Osteocyte (in vitro differentiated cells): ENCODE data around the gene CCDC68. TPM values are rescaled to one million over a fixed set of nuclear protein-coding genes. Genes with fewer than 3 reads are reported as not detected.
A peak's percentile ranks its signal among the peaks of the same experiment; 100 is the strongest.

Source experiments
- DNase-seq: peaks from one replicate; pipeline ENCODE4 v3.0.0; 2021; ENCODE audit warnings: mixed read lengths; ENCODE audit not compliant: unreplicated experiment; ENCODE audit errors: extremely low spot score
- H3K27ac Mint-ChIP-seq: one replicate; pipeline ENCODE4 v1.8.0; 2021; ENCODE audit warnings: mild to moderate bottlenecking, mixed read lengths; ENCODE audit not compliant: unreplicated experiment
- H3K27me3 Mint-ChIP-seq: one replicate; pipeline ENCODE4 v1.8.0; 2021; ENCODE audit warnings: mixed read lengths; ENCODE audit not compliant: unreplicated experiment
- H3K36me3 Mint-ChIP-seq: one replicate; pipeline ENCODE4 v1.8.0; 2021; ENCODE audit warnings: mixed read lengths; ENCODE audit not compliant: unreplicated experiment
- H3K4me1 Mint-ChIP-seq: one replicate; pipeline ENCODE4 v1.8.0; 2021; ENCODE audit warnings: mixed read lengths; ENCODE audit not compliant: unreplicated experiment
- H3K4me3 Mint-ChIP-seq: one replicate; pipeline ENCODE4 v1.8.0; 2021; ENCODE audit warnings: mild to moderate bottlenecking, moderate library complexity, mixed read lengths; ENCODE audit not compliant: unreplicated experiment
- H3K9me3 Mint-ChIP-seq: one replicate; pipeline ENCODE4 v1.8.0; 2021; ENCODE audit warnings: mixed read lengths; ENCODE audit not compliant: unreplicated experiment
- CTCF ChIP-seq: fragments of 200-600 bp; sonication (generic); IDR thresholded peaks from 2 replicates; pipeline ENCODE4 v1.5.0; 2021; ENCODE audit warnings: antibody characterized with exemption, mild to moderate bottlenecking, moderate library complexity
- total RNA-seq: library from RNA; stranded (reverse); gene quantifications from 2 replicates; pipeline ENCODE4 v1.2.1, GENCODE V29; 2021

The CCDC68 gene
- total RNA-seq, 1 donor from 2014 or later, result not detected

- Mint-ChIP-seq H3K36me3 (no peaks in the 10 kb centered on the region), H3K9me3 (no peaks in the 10 kb centered on the region), H3K27ac (no peak overlapping the region), H3K27me3 (peaks cover 20% of the 10 kb centered on the region), H3K4me1 (peaks cover 15% of the 10 kb centered on the region), H3K4me3 (no peak overlapping the region)
- DNase-seq, result no peak
- TF ChIP-seq CTCF, result no peak
Observed at GRCh38 chr18:54948350-54948837, 10.9 kb downstream of the CCDC68 start.

GRCh38 chr18:54947091-54947490 lies 12.2 kb downstream of the CCDC68 start:
- TF ChIP-seq CTCF, result no peak
- DNase-seq, result no peak
- H3K27ac Mint-ChIP-seq, result no peak overlapping the region
- H3K9me3 Mint-ChIP-seq, result no peaks in the 10 kb centered on the region
- no peak overlapping the region for H3K4me3 Mint-ChIP-seq
- peaks cover 15% of the 10 kb centered on the region for H3K4me1 Mint-ChIP-seq
- peaks cover 20% of the 10 kb centered on the region for H3K27me3 Mint-ChIP-seq
- no peaks in the 10 kb centered on the region for H3K36me3 Mint-ChIP-seq

GRCh38 chr18:54946149-54946581 lies 13.1 kb downstream of the CCDC68 start:
- peak overlapping the region; percentile 78 for H3K27ac Mint-ChIP-seq
- peaks cover 18% of the 10 kb centered on the region for H3K27me3 Mint-ChIP-seq
- peaks cover 15% of the 10 kb centered on the region for H3K4me1 Mint-ChIP-seq
- TF ChIP-seq CTCF, result no peak
- H3K36me3 Mint-ChIP-seq, result no peaks in the 10 kb centered on the region
- H3K9me3 Mint-ChIP-seq, result no peaks in the 10 kb centered on the region
- peak overlapping the region; percentile 64 for H3K4me3 Mint-ChIP-seq
- no peak for DNase-seq

- DNase-seq, result no peak
- Mint-ChIP-seq H3K36me3 (no peaks in the 10 kb centered on the region), H3K4me1 (peaks cover 15% of the 10 kb centered on the region), H3K27ac (peak overlapping the region; percentile 78), H3K9me3 (no peaks in the 10 kb centered on the region), H3K4me3 (peak overlapping the region; percentile 64), H3K27me3 (peaks cover 18% of the 10 kb centered on the region)
- TF ChIP-seq CTCF, result no peak
Observed at GRCh38 chr18:54945576-54946125, 13.6 kb downstream of the CCDC68 start.

GRCh38 chr18:54942569-54942968 lies 16.7 kb downstream of the CCDC68 start:
- no peak for TF ChIP-seq CTCF
- Mint-ChIP-seq H3K36me3 (no peaks in the 10 kb centered on the region), H3K9me3 (no peaks in the 10 kb centered on the region), H3K27me3 (no peaks in the 10 kb centered on the region), H3K27ac (no peak overlapping the region), H3K4me1 (peaks cover 15% of the 10 kb centered on the region), H3K4me3 (no peak overlapping the region)
- no peak for DNase-seq
